DND-41 (cell line): ENCODE results near the gene ST8SIA1.

Source experiments
- CTCF ChIP-seq: IDR thresholded peaks from 2 replicates; pipeline ENCODE4 v1.5.1; 2012; ENCODE audit warnings: borderline replicate concordance, low read length, moderate library complexity, mild to moderate bottlenecking; ENCODE audit not compliant: poor library complexity, severe bottlenecking; ENCODE audit errors: extremely low read depth
- EZH2 ChIP-seq: IDR thresholded peaks from 3 replicates; pipeline ENCODE4 v1.6.1; 2012; ENCODE audit warnings: borderline replicate concordance, low read depth, mild to moderate bottlenecking, moderate library complexity, low read length, inconsistent platforms; ENCODE audit not compliant: severe bottlenecking

GRCh38 chr12:22355011-22355580, 20.6 kb upstream of the ST8SIA1 start:
- TF ChIP-seq CTCF (no peak), EZH2 (no peak)
